ENCODE data around the gene CKAP2L. TPM values are rescaled to one million over a fixed set of nuclear protein-coding genes. Genes with fewer than 3 reads are reported as not detected.
"Not testable (repeated sequence)": the region's sequence is repeated elsewhere in the genome, so short reads cannot be mapped to it uniquely, and the experiment has no call there.

Gene CKAP2L
- polyA plus RNA-seq, 1 donor = 7.5 TPM

GRCh38 chr2:112724591-112725525, 39.6 kb downstream of the CKAP2L start:
- no peak for DNase-seq

DNA sequence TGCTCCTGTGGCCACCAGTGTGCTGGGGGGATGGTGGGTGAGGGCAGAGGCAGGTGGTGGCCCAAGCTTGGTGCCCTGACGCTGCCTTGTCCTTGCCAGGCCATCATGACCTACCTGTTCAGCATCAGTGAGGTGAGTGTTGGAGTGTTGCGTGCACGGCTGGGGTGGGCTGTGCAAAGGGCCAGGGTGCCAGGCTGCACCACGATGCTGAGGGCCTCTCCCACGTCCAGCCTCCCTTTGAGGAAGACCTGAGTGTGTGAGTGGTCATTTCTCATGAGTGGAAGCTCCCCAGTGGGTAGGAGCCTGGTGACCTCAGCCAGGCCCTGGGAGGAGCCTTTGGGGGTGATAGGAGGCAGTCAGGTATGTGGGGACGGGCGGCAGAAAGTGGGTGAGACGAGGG, 40.4 kb downstream of the CKAP2L start:
- no peak for DNase-seq

DNA sequence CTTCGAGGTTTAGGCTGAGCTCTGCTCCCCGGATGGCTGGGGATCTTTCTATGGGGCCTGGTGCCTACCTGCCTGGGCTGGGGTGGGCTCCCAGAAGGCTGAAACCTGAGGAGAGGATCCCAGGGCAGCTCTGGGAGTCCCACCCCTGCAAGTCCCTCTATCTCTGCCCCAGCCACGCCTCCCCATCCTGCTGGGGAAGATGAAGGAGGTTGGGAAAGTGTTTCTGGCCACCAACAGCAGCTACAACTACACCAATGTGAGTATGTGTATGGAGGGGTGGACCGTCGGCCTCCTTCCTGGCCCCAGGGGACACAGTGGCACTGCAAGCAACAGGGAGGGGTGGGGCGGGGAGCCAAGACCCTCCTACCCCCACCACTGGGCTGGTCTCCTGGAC, 40.9 kb downstream of the CKAP2L start:
- no peak for DNase-seq

GRCh38 chr2:112722816-112723546, 41.4 kb downstream of the CKAP2L start:
- no peak for DNase-seq

DNA sequence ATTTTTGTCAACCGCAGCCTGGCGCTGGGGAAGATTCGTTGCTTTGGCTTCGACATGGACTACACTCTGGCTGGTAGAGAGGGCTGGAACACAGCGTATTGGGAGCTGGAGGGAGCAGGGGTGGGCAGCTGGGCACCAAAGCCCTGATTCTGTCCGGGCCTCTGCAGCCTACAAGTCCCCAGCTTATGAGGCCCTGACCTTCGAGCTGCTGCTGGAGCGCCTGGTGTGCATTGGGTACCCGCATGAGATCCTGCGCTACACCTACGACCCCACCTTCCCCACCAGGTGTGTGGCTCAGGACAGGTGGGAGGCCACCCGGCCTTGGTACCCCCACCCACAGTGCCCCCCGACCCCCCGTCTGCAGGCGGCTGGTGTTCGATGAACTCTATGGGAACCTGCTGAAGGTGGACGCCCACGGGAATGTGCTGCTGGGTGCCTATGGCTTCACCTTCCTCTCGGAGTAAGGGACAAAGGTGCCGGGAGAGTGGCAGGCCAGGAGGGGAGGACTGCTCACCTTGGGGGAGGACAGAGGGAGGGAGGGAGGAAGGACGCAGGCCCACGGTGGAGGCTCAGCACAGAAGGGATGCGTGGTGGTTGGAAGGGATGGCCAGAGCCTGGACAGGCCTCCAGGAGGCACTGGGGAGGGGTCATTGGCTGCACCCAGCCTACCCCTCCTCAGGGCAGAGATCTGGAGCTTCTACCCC, 42.4 kb downstream of the CKAP2L start:
- DNase-seq = no peak

DNA sequence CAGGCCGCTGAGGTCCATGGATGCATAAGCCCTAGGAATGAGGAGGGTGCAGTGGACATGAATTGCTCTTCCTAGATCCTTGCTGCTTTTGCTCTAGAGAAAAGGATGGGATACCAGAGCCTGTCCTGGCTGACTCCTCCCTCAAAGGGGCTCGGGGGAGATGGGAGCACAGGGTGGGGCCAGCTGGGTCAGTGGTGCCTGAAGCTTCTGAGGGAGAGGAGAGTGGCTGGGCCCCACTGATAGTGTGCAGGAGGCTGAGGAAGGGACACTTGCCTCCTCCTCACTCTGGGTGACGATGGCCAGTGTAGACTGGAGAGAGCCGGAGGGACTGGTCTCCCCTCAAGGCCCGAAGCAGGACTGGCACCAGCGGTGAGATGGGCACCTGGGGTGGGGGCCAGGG, 43.6 kb downstream of the CKAP2L start, which contains the start of gene NT5DC4:
TSS of gene NT5DC4 (plus strand) at position 236 of the 400 bp plus-strand sequence. CDS start at position 296, 60 bp downstream.
- no peak for DNase-seq

- DNase-seq = no peak
Observed at GRCh38 chr2:112718863-112719370, 45.5 kb downstream of the CKAP2L start.

DNA sequence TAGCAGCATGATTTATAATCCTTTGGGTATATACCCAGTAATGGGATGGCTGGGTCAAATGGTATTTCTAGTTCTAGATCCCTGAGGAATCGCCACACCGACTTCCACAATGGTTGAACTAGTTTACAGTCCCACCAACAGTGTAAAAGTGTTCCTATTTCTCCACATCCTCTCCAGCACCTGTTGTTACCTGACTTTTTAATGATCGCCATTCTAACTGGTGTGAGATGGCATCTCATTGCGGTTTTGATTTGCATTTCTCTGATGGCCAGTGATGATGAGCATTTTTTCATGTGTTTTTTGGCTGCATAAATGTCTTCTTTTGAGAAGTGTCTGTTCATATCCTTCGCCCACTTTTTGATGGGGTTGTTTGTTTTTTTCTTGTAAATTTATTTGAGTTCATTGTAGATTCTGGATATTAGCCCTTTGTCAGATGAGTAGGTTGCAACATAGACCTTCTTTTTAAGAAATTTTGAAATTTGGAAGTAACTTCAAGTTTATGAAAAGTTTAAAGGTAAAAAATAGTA, 47.5 kb downstream of the CKAP2L start:
- DNase-seq = not testable (repeated sequence)

- DNase-seq = not testable (repeated sequence)
Observed at GRCh38 chr2:112716094-112716493, 48.3 kb downstream of the CKAP2L start.

- no peak for DNase-seq
Observed at GRCh38 chr2:112714836-112715631, 49.4 kb downstream of the CKAP2L start.

DNA sequence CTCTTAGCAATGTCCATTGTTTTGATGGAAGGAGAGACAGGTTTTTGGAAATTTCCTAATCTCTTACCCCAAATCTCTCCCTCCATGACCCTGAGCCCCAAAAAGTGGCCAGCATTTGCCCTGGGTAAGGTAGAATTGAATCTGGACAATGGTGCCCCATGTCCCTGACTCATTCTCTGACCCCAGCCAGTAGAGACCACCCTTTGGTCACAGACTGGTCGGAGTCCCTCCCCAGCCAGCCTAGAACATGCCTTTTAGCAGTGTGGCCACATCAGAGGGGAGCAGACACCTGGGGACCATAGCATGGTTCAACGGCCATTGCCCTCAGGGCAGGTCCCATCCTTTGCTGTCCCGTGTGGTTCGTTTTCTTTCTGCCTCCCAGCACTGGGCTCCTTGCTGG, 50.1 kb downstream of the CKAP2L start:
- no peak for DNase-seq

GRCh38 chr2:112713926-112714325, 50.5 kb downstream of the CKAP2L start:
- DNase-seq = no peak

DNA sequence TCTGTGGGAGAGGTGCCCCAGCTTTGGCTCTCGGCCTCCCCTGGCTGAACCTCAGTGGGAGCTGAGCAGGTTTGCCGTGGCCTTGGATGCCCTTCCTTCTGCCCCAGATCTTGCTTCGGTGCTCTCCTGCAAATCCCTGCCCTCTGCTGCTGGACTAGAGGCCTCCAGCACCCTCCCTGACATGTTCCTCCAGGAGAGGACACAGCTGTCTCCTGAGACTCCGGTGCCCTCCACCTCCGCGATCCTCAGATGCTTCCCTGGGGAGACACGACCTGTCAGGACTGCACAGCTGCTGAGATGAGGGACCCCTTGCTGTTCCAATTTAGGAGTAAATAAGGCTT, 50.9 kb downstream of the CKAP2L start:
- no peak for DNase-seq

GRCh38 chr2:112712903-112713584, 51.4 kb downstream of the CKAP2L start:
- DNase-seq = no peak

DNA sequence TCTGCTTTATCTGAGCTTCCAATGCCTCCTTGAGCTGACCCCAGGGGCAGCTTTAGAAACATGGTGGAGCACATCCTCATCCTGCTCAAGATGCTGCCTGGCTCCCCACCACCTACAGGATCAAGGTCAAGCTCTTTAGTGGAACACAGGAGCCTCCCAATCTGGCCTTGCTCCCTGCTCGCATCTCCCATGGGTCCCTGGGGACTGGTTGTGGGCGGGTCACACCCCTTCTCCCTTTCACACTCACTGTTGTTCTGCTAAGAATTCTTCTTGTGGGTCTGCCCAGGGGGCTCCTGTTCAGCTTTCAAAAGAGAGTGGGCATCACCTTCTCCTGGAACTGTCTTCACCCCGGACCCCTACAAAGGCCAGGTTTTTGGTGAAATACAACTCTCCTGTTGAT, 51.9 kb downstream of the CKAP2L start:
- no peak for DNase-seq

DNA sequence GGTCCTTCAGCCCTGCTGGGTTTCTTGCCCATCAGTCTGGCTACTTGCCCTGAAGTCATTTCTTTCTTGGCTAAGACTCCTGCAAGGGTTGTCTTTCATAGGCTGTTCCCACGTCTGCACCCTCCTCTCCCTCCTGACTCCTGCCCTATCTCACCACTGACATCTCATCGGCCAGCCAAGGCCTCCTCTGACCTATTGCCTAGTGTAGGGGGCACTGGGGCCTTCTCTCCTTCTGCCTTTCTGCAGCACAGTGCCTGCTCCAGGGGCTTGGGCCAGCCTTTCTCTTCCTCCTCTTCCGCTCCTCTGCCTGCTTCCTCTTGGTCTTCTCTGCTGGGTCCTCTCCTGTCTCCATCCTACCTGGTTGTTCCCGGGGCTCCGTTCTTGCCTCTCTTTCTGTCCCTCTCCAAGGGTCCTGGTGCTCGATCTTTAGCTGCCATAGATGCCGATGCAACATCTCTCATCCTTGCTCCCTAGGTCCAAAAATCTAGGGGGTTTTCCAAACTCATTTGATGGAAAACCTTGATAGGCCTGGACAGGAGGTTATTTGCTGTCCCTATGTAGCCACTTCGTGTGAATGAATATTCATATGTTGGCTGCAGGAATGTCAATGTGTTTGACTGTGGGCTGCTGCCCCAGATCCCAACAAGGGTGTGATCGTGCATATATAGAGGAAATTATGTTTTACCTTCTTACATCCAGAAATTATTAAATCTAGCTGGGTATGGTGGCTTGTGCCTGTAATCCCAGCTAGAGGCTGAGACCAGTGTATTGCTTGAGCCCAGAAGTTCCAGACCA, 53.3 kb downstream of the CKAP2L start:
- no peak for DNase-seq

GRCh38 chr2:112709703-112710102, 54.7 kb downstream of the CKAP2L start:
- DNase-seq = no peak

DNA sequence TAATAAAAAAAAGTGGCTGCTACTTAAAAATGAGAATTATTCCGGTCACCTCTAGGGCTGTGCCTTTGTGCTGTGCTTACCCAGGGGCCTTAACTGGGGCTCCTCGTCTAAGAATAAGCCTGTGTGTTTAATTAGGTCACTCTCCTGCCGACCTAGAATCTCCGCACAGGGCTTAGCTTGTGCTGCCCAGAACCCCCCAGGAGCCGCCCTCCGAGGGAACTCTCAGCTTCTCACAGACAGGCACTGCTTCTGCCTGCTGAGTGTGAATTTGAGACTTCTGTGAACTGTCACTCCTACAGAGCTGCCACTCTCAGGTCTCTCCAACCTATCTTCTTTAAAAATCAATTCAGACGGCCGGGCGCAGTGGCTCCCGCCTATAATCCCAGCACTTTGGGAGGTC, 55.4 kb downstream of the CKAP2L start:
- DNase-seq = no peak

- DNase-seq = not testable (repeated sequence)
Observed at GRCh38 chr2:112706947-112707346, 57.5 kb downstream of the CKAP2L start.

DNA sequence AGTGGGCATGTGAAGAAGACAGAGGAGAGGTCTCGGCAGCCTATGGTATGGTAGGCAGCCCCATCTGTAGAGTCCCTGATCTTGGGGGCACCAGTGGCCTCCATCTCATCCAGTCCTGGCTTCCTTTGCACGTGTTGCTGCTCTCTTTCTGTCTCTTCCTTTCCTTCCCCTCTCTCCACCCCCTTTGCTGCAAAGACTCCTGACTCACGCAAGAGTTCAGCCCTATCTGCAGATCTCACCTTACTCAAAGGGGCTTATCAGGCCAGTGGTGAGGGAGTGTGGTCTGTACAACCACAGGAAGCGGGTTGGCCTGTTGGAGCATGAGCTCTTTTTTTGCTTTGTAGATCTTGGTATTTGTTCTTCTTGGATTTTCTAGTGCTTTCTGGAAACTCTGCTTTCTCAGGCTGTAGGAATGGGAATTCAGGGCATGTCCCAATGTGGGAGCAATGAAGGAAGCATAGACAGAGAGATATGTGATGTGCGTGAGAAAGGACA, 58.2 kb downstream of the CKAP2L start:
- DNase-seq = no peak
